AG04449 (cell line): ENCODE results near the gene FRAT1.
"Not testable (repeated sequence)": the region's sequence is repeated elsewhere in the genome, so short reads cannot be mapped to it uniquely, and the experiment has no call there.

Source experiments
- CTCF ChIA-PET: fragments of 350-600 bp; formaldehyde crosslinking; extraction: SDS; loops from one replicate; lab custom pipeline; 2021; ENCODE audit warnings: antibody characterized with exemption; lab: Yijun Ruan, JAX
- POLR2A ChIA-PET: fragments of 400-600, 350-600 bp; formaldehyde crosslinking; extraction: SDS; loops from one replicate; lab custom pipeline; 2020; ENCODE audit warnings: antibody characterized with exemption, inconsistent platforms; lab: Yijun Ruan, JAX
- DNase-seq: peaks from one replicate; pipeline ENCODE4 v3.0.0-alpha.2; 2010; ENCODE audit warnings: low read depth, low spot score
- H3K4me3 ChIP-seq: 2 replicates; pipeline ENCODE4 v1.5.1; 2011; ENCODE audit warnings: low read depth, mild to moderate bottlenecking, control low read depth, low read length
- CTCF ChIP-seq: IDR thresholded peaks from one replicate; pipeline ENCODE4 v1.5.1; 2011; ENCODE audit warnings: mild to moderate bottlenecking, moderate library complexity, low read length, control low read depth, inconsistent platforms; ENCODE audit not compliant: insufficient read depth; ENCODE audit errors: missing control alignments

The FRAT1 gene

GRCh38 chr10:97336006-97336405, 16.9 kb downstream of the FRAT1 start:
- no peak for TF ChIP-seq CTCF
- DNase-seq = no peak
- ChIA-PET CTCF (no interaction called here), POLR2A (no interaction called here)
- H3K4me3 ChIP-seq = no peak overlapping the region

- no peak overlapping the region for H3K4me3 ChIP-seq
- POLR2A ChIA-PET = no interaction called here
- CTCF ChIA-PET = no interaction called here
- DNase-seq = no peak
- no peak for TF ChIP-seq CTCF
Observed at GRCh38 chr10:97336446-97336845, 17.4 kb downstream of the FRAT1 start.

GRCh38 chr10:97336942-97337831, 18.1 kb downstream of the FRAT1 start:
- DNase-seq = no peak
- CTCF ChIA-PET = no interaction called here

GRCh38 chr10:97338041-97338440, 19.0 kb downstream of the FRAT1 start:
- CTCF ChIA-PET = no interaction called here
- POLR2A ChIA-PET = no interaction called here
- no peak for TF ChIP-seq CTCF
- no peak overlapping the region for H3K4me3 ChIP-seq
- DNase-seq = no peak

More at GRCh38 chr10:97336942-97337831, 18.1 kb downstream of the FRAT1 start:
- H3K4me3 ChIP-seq = no peak overlapping the region
- POLR2A ChIA-PET = no interaction called here
- TF ChIP-seq CTCF = no peak

GRCh38 chr10:97341416-97341815, 22.3 kb downstream of the FRAT1 start:
- no peak for DNase-seq
- ChIA-PET POLR2A (no interaction called here), CTCF (interaction anchor here (1.2 to 2.3 kb wide), 3 partner anchors 8 to 63 kb away, joined by 3 to 7 read pairs (median 6); no protein-coding TSS in a partner anchor)
- no peak for TF ChIP-seq CTCF
- H3K4me3 ChIP-seq = no peak overlapping the region

- CTCF ChIA-PET, POLR2A ChIA-PET, DNase-seq, H3K4me3 ChIP-seq: not testable (repeated sequence)
Observed at GRCh38 chr10:97343664-97344063, 24.6 kb downstream of the FRAT1 start.
